Stimulated activated CD8-positive, alpha-beta memory T cell treated with anti-CD3 and anti-CD28 coated beads, Interleukin-7, amount 100 ng/mL, for 24 hours (primary cell): ENCODE data around the gene COX7A1.

Source experiments
- DNase-seq: peaks from one replicate; pipeline ENCODE4 v3.0.0-alpha.2; 2020; ENCODE audit warnings: low read depth

Gene COX7A1

DNA sequence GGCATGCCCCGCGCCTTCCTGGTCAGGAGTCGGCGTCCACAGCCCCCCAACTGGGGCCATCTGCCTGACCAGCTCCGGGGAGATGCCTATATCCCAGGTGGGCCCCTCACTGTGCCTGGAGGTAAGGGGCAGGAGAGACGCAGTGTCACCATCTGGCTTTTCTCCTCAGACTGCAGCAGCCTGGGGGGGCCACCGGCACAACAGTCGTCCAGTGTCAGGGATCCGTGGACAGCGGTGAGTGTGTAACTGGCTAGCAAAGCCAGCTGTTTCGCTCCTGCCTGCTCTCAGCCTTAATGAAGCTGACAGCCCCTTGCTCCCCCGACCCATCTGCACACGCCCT is 41.1 kb downstream of the COX7A1 start:
- DNase-seq: no peak

GRCh38 chr19:36110487-36111199 is 41.6 kb downstream of the COX7A1 start, which contains the start of gene OVOL3:
TSS of gene OVOL3 (plus strand) at chr19:36111143. CDS start at chr19:36111203, 60 bp downstream.
- DNase-seq: no peak

GRCh38 chr19:36108684-36109083 is 43.6 kb downstream of the COX7A1 start:
- DNase-seq: no peak

DNA sequence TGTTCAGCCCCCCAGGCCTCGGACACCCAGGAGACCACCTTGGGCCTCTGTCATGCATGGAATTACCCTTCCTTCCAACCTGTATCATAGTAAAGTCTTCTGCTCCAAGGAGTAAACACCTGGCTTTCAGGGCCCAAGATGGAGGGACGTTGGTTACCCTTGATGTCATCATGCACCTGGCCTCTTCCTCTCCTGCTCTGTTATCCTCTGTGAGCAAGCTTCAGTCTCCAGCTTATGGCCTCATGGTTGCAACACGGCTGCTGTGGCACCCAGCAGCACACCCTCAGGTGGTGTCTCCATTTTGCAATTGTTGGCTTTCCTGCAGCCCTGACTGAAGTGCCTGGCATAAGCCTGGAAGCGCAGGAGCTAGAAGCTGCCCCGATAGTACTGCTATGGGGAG is 45.3 kb downstream of the COX7A1 start:
- no peak for DNase-seq

DNA sequence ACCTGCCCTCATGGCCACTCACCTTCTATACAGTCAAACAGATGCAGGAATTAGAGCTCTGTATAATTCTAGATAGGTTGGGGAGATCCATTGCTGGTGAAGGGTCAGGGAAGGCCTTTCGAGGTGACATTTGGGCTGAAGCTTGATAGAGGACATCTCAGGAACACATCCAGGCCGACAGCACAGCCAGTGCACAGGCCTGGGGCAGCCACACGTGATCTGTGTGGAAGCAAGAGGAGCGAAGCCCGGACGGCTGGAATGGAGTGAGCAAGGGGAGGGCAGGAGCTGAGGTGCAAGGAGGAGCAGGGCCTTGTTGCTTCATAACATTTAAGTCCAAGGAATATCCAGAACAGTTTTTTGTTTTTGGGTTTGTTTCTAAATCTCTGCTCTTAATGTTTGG is 45.8 kb downstream of the COX7A1 start:
- DNase-seq: no peak

DNA sequence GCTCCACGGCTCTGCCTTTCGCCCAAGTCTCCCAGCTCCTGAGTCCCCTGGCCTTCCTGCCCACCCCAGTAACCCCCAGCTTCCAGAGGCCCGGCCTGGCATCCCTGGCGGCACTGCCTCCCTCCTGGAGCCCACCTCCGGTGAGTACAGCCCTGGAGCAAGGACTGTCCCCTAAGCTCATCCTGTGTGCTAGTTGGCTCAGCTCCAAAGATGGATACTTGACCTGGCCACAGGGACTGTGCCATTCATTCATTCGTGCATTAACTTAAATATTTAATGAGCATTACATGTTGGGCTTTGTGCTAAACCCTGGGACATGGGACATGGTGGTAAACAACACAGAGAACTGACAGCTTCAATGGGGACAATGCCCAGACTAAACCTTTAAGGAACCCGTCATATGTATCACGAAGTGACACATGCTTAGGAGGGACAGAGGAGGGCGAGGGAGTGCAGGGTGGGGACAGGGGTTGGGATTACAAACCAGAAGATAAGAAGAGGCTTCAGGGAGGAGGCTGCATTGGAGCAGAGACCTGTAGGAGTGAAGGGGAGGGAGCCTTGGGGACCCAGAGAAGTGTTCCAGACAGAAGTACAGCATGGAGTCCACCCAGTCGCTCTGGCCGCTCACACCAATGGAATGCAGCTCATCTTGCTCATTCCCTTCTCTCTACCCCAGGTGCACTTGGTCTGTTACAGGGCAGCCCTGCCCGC is 48.2 kb downstream of the COX7A1 start:
- no peak for DNase-seq

- no peak for DNase-seq
Observed at GRCh38 chr19:36103040-36103626, 49.1 kb downstream of the COX7A1 start.

GRCh38 chr19:36101550-36102327 is 50.5 kb downstream of the COX7A1 start:
- DNase-seq: no peak
